ENCODE measurements around the gene MAP3K1.

DNA sequence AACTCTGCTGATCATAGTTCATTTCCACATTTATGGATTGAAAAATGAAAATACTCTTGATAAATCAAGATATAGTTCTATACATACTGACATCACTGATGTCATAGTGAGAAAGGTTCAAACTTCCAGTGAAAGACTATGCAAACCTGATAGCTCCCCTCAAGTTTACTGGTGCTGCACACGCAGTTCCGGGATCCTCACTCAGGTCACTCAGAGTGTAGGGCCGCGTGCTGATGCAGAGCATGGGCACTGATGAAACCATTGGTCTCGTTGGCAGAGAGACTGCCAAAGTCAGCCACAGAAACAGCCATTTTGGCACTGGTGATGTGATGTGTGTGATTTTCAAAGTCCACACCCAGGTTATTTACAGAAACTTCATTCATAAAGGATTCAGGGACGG, 107.6 kb downstream of the MAP3K1 start:
- TF ChIP-seq POLR2AphosphoS5 (IDR thresholded peaks at IDR 0.05; ENCODE audit: low read depth, low read length) (no peak), TAF1 (IDR thresholded peaks at IDR 0.05; ENCODE audit: borderline replicate concordance, insufficient read depth, low read length) (no peak), FOXP2 (optimal IDR thresholded peaks at IDR 0.05; ENCODE audit: borderline replicate concordance, extremely low read depth, extremely low read length, insufficient read depth) (no peak)
- TF ChIP-seq, protein P1, sequence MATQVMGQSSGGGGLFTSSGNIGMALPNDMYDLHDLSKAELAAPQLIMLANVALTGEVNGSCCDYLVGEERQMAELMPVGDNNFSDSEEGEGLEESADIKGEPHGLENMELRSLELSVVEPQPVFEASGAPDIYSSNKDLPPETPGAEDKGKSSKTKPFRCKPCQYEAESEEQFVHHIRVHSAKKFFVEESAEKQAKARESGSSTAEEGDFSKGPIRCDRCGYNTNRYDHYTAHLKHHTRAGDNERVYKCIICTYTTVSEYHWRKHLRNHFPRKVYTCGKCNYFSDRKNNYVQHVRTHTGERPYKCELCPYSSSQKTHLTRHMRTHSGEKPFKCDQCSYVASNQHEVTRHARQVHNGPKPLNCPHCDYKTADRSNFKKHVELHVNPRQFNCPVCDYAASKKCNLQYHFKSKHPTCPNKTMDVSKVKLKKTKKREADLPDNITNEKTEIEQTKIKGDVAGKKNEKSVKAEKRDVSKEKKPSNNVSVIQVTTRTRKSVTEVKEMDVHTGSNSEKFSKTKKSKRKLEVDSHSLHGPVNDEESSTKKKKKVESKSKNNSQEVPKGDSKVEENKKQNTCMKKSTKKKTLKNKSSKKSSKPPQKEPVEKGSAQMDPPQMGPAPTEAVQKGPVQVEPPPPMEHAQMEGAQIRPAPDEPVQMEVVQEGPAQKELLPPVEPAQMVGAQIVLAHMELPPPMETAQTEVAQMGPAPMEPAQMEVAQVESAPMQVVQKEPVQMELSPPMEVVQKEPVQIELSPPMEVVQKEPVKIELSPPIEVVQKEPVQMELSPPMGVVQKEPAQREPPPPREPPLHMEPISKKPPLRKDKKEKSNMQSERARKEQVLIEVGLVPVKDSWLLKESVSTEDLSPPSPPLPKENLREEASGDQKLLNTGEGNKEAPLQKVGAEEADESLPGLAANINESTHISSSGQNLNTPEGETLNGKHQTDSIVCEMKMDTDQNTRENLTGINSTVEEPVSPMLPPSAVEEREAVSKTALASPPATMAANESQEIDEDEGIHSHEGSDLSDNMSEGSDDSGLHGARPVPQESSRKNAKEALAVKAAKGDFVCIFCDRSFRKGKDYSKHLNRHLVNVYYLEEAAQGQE (IDR thresholded peaks at IDR 0.05; ENCODE audit: insufficient read depth in 1 of 2, low read depth in 2 of 2, low read length in 2 of 2) = no peak

Measured in PFSK-1 (cell line).